ENCODE results near the gene MCUB.
"Not testable (repeated sequence)": the region's sequence is repeated elsewhere in the genome, so short reads cannot be mapped to it uniquely, and the experiment has no call there.

- TF ChIP-seq CTCF (conservative IDR thresholded peaks at IDR 0.05 in 1 of 2, IDR thresholded peaks at IDR 0.05 in 1 of 2; ENCODE audit: low read depth in 1 of 2, low read length in 2 of 2); EZH2 (IDR thresholded peaks at IDR 0.05; ENCODE audit: low read length, missing control alignments): not testable (repeated sequence)
These were observed 20.0 kb downstream of the MCUB start for GRCh38 chr4:109579997-109580396.

Data from fibroblast of lung (primary cell).